HG02938 (cell line): ENCODE data around the gene KNG1.

Experiments used
- ATAC-seq: cut with Tn5 transposase; IDR thresholded peaks from one replicate; pipeline ENCODE4 v1.9.1; 2021; ENCODE audit warnings: mild to moderate bottlenecking, moderate library complexity; ENCODE audit not compliant: unreplicated experiment

Gene KNG1

GRCh38 chr3:186772281-186772694 is 55.1 kb downstream of the KNG1 start:
- ATAC-seq, result peak; percentile 17

DNA sequence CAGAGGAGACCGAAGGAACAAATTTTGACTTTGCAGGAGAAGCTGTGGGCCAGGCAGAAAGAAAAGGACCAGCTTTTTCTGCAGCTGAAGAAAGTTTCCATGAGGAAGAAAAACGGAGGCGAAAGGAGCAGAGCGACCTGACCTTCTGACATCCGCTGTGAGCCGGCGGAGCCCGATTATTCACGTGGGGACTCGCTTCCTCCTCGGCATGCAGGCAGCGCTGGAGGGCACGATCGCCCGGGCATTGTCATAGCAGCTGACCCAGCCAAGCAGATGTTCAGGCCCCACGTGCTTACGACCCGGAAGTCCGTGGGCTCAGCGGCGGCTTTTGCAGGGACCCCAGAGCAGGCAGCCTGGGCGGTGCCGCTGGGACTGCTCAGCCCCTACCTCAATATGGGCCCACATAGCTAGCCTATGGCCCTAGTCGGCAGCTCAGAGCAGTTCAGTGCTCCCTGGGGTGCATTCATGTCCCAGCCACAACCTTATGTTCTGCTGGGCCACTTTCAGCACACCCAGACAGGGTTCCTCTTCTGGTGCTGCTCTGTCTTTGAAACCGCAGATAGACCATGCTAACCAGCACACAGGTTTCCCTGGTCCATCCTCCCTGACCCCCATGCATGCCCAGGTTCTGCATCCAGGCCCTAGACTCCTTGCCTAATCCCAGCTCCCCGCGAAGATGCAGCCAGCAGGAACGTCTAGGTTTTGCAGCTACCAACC is 55.7 kb downstream of the KNG1 start:
- peak; percentile 86 for ATAC-seq

DNA sequence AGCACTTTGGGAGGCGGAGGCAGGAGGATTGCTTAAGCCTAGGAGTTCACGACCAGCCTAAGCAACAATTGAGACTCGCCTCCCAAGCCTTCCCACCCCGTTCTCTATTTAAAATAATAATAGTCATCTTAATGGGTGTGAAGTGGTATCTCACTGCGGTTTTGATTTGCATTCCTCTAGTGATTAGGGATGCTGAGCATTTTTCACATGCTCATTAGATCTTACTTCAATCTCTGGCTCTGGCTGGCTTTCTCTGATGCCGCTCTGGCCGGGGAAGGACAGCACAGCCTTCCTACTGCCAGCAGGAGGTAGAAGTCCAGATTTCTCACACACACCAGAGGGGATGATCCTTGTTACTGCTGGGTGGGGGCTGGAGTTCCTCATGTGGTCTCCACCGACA is 58.8 kb downstream of the KNG1 start:
- ATAC-seq, result no peak

DNA sequence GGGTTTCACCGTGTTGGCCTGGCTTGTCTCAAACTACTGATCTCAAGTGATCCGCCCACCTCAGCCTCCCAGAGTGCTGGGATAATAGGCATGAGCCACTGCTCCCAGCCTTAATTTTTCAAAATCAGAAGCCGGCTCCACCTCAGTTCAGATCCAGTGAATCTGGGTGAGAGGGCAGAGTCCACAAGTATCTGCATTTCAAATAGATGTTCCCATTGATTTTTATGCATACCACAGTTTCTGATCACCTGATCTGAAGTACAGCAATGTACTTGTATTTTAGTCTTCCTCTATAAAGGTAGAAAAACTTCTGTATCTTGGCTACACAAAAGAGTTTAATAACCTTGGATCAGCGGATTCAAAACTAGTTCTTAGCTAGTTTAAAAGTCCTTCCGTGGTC is 62.0 kb downstream of the KNG1 start:
- no peak for ATAC-seq

- ATAC-seq, result no peak
Measured at GRCh38 chr3:186782542-186783057, 65.4 kb downstream of the KNG1 start.

- peak; percentile 69 for ATAC-seq
Measured at GRCh38 chr3:186783058-186783730, 66.0 kb downstream of the KNG1 start, which contains the start of gene EIF4A2. EIF4A2 (plus strand) TSS chr3:186783577; CDS start chr3:186783611, 34 bp downstream.

- ATAC-seq, result peak; percentile 45
Measured at GRCh38 chr3:186783731-186784515, 66.8 kb downstream of the KNG1 start.

GRCh38 chr3:186784820-186785494 is 67.8 kb downstream of the KNG1 start:
- ATAC-seq, result no peak

GRCh38 chr3:186785495-186786018 is 68.4 kb downstream of the KNG1 start:
- no peak for ATAC-seq

- ATAC-seq, result no peak
Measured at GRCh38 chr3:186786922-186787321, 69.8 kb downstream of the KNG1 start.

- no peak for ATAC-seq
Measured at GRCh38 chr3:186787642-186788481, 70.7 kb downstream of the KNG1 start.

- no peak for ATAC-seq
Measured at GRCh38 chr3:186788482-186789370, 71.6 kb downstream of the KNG1 start.

GRCh38 chr3:186789554-186790260 is 72.5 kb downstream of the KNG1 start:
- no peak for ATAC-seq

DNA sequence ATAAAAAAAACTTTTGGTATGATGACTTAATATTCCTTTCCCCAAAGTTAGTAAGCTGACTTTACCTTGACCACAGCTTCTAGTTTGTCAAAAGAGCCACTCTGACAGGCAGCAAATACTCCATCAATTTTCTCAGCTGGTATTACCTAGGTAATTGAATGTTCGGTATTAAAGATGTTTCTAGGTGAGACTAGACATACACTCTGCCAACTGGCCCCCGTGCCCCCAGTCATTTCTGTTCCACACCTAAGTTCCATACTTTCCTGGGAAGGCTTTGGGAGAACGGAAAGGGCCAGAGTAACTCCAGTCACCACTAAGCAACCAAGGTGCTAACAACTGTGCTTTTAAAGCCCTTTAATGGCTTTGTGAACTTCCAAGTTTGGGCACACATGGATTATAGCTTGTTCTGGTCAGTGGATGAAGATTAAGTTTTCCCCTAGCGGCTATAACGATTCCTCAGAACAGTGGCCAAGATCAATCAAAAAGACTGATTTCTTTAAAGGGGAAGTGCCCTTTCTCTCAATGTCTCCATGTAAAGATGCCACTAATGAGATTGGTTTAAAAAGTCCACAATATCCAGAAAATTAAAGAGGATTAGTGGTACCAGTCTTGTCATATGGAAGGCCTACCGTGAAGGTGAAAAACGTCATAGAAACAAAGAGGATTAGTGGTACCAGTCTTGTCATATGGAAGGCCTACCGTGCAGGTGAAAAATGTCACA is 73.3 kb downstream of the KNG1 start:
- no peak for ATAC-seq
